Psoas muscle (tissue), 8 donors: Measurements from ENCODE around the gene CCZ1. TPM values are rescaled to one million over a fixed set of nuclear protein-coding genes. Genes with fewer than 3 reads are reported as not detected.
"Not testable (repeated sequence)": the region's sequence is repeated elsewhere in the genome, so short reads cannot be mapped to it uniquely, and the experiment has no call there.

Experiments used
- ATAC-seq, 4 donors: fragments of 200-7000 bp; cut with Tn5 transposase; one replicate each; pipeline ENCODE4 v1.9.1; 2020; ENCODE audit warnings: moderate library complexity in 3 of 4, mild to moderate bottlenecking in 2 of 4
- DNase-seq, 2 donors: peaks; one replicate each; pipeline ENCODE4 v3.0.0-alpha.2; 2020
- H3K27ac ChIP-seq: fragments of 200-600 bp; one replicate; pipeline ENCODE4 v1.8.0; 2022
- H3K27me3 ChIP-seq, 3 donors: fragments of 200-600 bp in 1 of 3; one replicate each; pipeline versions ENCODE4 v1.6.1 to v1.8.0; 2013 to 2022; ENCODE audit warnings: low read length in 2 of 3, mild to moderate bottlenecking in 2 of 3, moderate library complexity in 1 of 3; ENCODE audit not compliant: insufficient read depth in 3 of 3
- H3K36me3 ChIP-seq, 2 donors: fragments of 200-600 bp in 1 of 2; one replicate each; pipeline versions ENCODE4 v1.6.1 to v1.8.0; 2013 to 2022; ENCODE audit warnings: low read depth in 1 of 2, mild to moderate bottlenecking in 1 of 2, moderate library complexity in 1 of 2; ENCODE audit not compliant: insufficient read depth in 1 of 2
- H3K4me1 ChIP-seq: fragments of 200-600 bp; one replicate; pipeline ENCODE4 v1.8.0; 2022
- H3K4me3 ChIP-seq: fragments of 200-600 bp; one replicate; pipeline ENCODE4 v1.8.0; 2022; ENCODE audit warnings: mild to moderate bottlenecking
- H3K9me3 ChIP-seq: fragments of 200-600 bp; one replicate; pipeline ENCODE4 v1.8.0; 2022
- WGBS, 3 donors: extraction: QIAGEN DNeasy Blood & Tissue Kit; methylation state at CpG; one replicate each; pipeline versions ENCODE4 v1.1.6 to v1.1.7; 2013; 5-methylcytosine and 5-hydroxymethylcytosine counted together
- intact Hi-C, 2 donors: fragments of 100-400 bp; cut with DNase I; formaldehyde crosslinking; loops; one replicate each; pipeline versions ENCODE4 v1.11.0 to v1.14.2; 2022
- polyA plus RNA-seq, 3 donors: library from polyadenylated mRNA; stranded (reverse); fragments of 200-250 nt; gene quantifications; one replicate each; pipeline ENCODE4 v1.2.3, GENCODE V29; 2013
- total RNA-seq, 4 donors: library from RNA; stranded (reverse); fragmentation: NEBNext Ultra II Directional in 2 of 4; extraction: Animal tissue kit (Norgen Biotek cat#: 25700) in 2 of 4; gene quantifications; one replicate each; pipeline versions ENCODE4 v1.2.1 to v1.2.4, GENCODE V29; 2021 to 2023
- donor health status: healthy with polysubstance abuse.
- donor health status: DM: no; HTN: no; CAD: no; lungs with moderate emphysema.
- donor health status: Bipolar disorder and iron deficiency.
- donor health status: healthy.
- donor health status: DM: yes; HTN: yes; CAD: no.
- donor health status: DM: no; HTN: no; CAD: no.
- donor health status: DM: no; HTN: no; CAD: no.
- donor health status: DM: yes; HTN: yes; CAD: no.

CCZ1 gene
- total and polyA plus RNA-seq, 7 donors: 36.0 to 94.2 (median 48.3) TPM

DNA sequence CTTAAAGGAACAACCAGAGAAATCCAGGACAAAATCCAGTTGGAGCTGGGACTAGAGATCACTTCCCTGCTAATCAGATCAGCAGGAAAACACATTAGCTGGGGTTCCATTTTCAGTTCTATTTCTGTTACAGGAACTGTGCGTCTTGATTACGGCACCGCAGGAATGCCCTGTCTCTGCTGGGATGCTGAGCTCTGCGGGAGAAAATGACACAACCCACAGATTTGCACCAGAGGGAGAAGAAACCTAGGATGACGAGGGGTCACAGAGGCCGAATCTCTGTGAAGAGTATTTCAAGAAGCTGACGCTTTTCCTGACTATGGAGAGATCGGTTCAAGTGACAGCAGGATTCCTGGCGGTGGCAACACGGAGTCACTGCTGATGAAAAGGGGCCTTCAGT is 31.8 kb downstream of the CCZ1 start:
- H3K4me3 ChIP-seq, H3K27ac ChIP-seq, H3K36me3 ChIP-seq, H3K4me1 ChIP-seq, H3K27me3 ChIP-seq, DNase-seq, ATAC-seq, H3K9me3 ChIP-seq, intact Hi-C loops: not testable (repeated sequence)
- WGBS, 3 donors: 75% methylated on average over 2 of the region's 10 CpGs; no CpG with 5 or more reads in 2 of the 3 donors

DNA sequence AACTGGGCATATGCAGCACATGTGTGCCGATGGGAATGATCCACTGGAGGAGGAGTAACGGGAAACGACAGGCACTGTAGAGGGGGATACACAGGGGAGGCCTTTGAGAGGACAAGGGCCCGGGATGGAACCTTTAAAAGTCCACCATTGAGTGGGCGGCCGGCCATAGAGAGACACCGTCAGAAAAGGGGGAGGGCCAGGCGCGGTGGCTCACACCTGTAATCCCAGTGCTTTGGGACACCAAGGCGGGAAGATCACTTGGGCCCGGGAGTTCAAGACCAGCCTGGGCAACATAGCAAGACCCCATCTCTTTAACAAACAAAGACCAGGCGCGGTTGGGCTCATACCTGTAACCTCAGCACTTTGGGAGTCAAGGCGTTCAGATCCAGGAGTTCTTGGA is 32.7 kb downstream of the CCZ1 start:
- H3K9me3 ChIP-seq, H3K27ac ChIP-seq, H3K4me1 ChIP-seq, H3K27me3 ChIP-seq, H3K36me3 ChIP-seq, H3K4me3 ChIP-seq, ATAC-seq, intact Hi-C loops, DNase-seq: not testable (repeated sequence)
- WGBS, 3 donors: 96 to 97% (median 97%) methylated on average over 11 to 14 of the region's 14 CpGs

DNA sequence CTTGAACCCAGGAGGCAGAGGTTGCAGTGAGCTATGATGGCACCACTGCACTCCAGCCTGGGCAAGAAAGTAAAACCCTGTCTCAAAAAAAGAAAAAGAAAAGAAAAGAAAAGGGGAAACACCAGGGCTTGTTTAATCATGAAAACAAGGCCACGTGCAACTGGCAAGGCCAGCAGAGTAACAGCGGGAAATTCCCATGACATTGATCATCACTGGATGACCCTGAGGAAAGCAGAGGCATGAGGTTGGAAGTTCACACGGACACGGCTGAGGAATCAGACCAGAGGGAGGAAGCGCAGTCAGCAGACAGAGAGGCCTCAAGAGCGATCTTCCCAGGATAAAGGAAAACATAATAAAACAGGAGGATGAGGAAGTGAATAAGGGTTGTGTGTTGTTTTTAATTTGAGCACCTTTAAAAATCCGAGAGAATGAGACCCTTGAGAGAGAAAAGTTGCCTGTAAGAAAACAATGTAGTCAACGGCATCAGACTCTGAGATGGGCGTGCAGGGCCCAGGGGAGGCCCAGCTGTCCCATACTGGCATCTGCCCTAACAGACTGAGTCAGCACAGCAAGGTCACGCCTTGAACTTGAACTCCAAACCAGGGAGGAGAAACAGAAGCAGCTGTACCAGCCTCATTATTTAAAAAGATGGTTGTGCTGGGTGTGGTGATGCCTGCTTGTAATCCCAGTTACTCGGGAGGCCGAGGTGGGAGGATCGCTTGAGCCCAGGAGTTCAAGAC is 33.5 kb downstream of the CCZ1 start:
- H3K27ac ChIP-seq, H3K4me1 ChIP-seq, H3K9me3 ChIP-seq, H3K36me3 ChIP-seq, intact Hi-C loops, H3K27me3 ChIP-seq, H3K4me3 ChIP-seq: not testable (repeated sequence)
- peak in 1 of 2 donors; percentile 50 for DNase-seq
- ATAC-seq: peak; percentile 48 to 68 (median 62)
- 38 to 78% (median 48%) methylated on average over 3 to 7 of the region's 13 CpGs for WGBS, 3 donors

DNA sequence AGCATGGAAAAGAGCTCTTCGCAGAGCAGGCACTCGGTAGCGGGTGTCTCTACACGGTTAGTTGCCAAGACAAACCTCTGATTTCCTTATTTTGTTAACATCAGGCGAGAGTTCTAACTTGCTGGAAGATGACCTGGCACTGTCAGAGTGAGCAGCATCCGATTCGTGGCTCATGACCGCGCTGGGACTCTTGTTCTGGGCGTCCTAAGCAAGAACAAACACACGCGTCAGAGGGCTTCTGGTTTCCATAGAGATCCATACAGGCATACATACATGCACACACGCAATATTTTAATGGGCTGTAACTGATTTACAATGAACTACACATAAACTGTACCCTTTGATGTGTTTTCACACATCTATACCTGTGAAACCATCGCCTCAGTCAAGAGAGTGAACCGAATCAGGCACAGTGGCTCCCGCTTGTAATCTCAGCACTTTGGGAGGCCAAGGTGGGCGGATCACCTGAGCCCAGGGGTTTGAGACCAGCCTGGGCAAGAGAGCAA is 36.5 kb downstream of the CCZ1 start:
- ATAC-seq, H3K4me3 ChIP-seq, H3K27ac ChIP-seq, H3K36me3 ChIP-seq, H3K27me3 ChIP-seq, intact Hi-C loops, DNase-seq, H3K9me3 ChIP-seq, H3K4me1 ChIP-seq: not testable (repeated sequence)
- no CpG with 5 or more reads among the region's 17 CpGs for WGBS, 3 donors

DNA sequence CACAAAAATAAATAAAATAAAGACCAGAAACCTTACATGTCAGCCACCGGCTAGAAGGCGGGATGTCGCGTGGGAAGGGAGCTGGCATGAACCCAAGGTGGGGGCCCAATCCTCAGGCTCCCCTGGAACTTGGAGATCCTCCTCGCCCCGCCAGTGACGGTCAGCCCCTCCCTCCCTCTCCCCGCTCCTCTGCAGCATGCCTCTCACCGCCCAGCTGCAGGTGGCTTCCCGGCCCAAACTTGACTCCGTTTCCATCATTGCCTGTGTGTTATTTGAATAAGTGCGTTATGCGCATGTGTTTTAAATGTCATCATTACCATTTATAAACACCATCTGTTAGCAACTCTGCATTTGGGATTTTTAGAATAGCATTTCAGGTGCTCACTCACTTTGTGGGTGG is 64.7 kb downstream of the CCZ1 start:
- DNase-seq, ATAC-seq, H3K27me3 ChIP-seq, H3K9me3 ChIP-seq, H3K27ac ChIP-seq, H3K4me3 ChIP-seq, intact Hi-C loops, H3K4me1 ChIP-seq, H3K36me3 ChIP-seq: not testable (repeated sequence)
- WGBS, 3 donors: 23 to 53% methylated on average over 3 to 5 of the region's 13 CpGs; no CpG with 5 or more reads in 1 of the 3 donors

DNA sequence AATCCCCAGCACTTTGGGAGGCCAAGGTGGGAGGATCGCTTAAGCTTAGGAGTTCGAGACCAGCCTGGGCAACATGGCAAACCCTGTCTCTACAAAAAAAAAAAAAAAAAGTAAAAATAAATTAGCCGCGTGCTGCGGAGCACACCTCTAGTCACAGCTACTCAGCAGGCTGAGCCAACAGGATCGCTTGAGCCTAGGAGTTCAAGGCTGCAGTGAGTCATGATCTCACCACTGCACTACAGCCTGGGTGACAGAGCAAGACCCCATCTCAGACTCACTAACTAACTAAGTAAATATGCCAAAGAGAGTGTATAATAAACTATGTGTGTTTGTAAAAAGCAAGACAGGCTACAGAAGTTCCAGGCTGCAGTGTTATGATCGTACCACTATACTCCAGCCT is 65.3 kb downstream of the CCZ1 start:
- ATAC-seq, H3K27ac ChIP-seq: not testable (repeated sequence)
- WGBS, 3 donors: 92 to 95% (median 93%) methylated on average over 4 of the region's 7 CpGs

DNA sequence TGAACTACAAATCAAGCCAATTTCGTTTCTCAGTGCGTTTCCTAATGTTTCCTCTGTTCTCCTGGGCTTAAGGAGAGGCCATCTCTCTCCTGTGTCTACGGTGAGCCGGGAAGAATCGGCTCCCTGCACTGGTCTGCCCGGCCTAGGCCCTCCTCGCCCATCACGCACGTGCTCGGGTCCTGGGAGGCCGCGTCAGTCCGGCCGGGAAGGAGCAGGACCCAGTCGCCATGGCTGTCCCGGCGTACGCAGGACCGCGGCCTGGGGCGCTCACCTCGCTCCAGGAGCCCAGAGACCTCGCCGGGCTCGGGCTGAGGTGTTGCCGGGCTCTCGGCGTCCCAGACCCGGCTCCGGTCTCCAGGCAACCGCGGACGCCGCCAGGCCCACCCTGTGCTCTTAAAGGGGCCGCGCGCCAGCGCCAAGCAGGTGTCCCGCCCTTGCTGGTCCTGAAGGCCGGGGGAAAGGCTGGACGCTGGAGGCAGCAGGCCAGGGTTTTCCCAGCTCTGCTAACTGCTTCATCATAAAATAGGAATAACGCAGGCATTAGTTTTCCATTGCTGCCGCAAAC is 71.9 kb downstream of the CCZ1 start, which contains the start of gene RSPH10B:
Gene RSPH10B, minus strand, starts transcription at position 343 of the 565 bp plus-strand sequence. CDS start 3,573 bp downstream, outside the sequence.
- DNase-seq, H3K4me1 ChIP-seq, H3K27me3 ChIP-seq, H3K36me3 ChIP-seq, H3K9me3 ChIP-seq, H3K4me3 ChIP-seq, intact Hi-C loops, H3K27ac ChIP-seq: not testable (repeated sequence)
- ATAC-seq: peak in 3 of 4 donors; percentile 45 to 51 (median 49)
- WGBS, 3 donors: 9 to 54% (median 13%) methylated on average over 6 to 22 of the region's 43 CpGs

More for the DNA sequence above, 65.3 kb downstream of the CCZ1 start:
- H3K9me3 ChIP-seq, H3K27me3 ChIP-seq, intact Hi-C loops, DNase-seq, H3K4me3 ChIP-seq, H3K4me1 ChIP-seq, H3K36me3 ChIP-seq: not testable (repeated sequence)

DNA sequence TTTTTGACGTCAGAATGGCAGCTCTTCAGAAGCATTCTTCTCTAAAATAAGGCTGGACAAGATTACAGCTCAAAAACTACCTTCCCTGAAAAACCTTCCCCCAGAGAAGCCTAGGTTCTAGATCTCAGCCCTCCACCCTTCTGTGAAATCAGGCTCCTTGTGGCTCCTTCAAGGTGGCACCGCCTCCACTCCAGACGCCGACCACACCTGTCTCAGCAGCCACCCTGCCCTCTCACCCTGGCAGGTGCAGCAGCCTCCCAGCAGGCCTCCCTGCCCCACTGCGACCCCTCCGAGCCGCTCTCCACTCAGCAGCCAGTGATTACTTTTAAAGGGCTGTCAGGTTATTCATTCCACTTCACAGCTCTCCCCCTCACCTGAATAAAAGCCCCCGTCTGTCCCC is 75.0 kb downstream of the CCZ1 start:
- not testable (repeated sequence) for ATAC-seq
- no CpG with 5 or more reads among the region's 8 CpGs for WGBS, 3 donors

More for the DNA sequence above, 75.0 kb downstream of the CCZ1 start:
- H3K27me3 ChIP-seq, intact Hi-C loops, DNase-seq, H3K4me1 ChIP-seq, H3K9me3 ChIP-seq, H3K36me3 ChIP-seq, H3K27ac ChIP-seq, H3K4me3 ChIP-seq: not testable (repeated sequence)

Other genes starting within 250 kb of the CCZ1 start
- gene RNF216, start 117.1 kb upstream of the CCZ1 start, total RNA-seq: 10 to 100 TPM; 23.5 to 24.9 (median 24.2) TPM
- gene RNF216, start 117.1 kb upstream of the CCZ1 start, polyA plus RNA-seq: 10 to 100 TPM; 11.4 to 26.3 (median 12.0) TPM
- gene OCM, start 17.9 kb upstream of the CCZ1 start, total RNA-seq: not detected
- gene OCM, start 17.9 kb upstream of the CCZ1 start, polyA plus RNA-seq: not detected
- under 1 TPM in 2 of 4 donors, not detected in 2; 0.39 to 0.58 TPM for gene RSPH10B, start 72.0 kb downstream of the CCZ1 start, total RNA-seq
- gene RSPH10B, start 72.0 kb downstream of the CCZ1 start, polyA plus RNA-seq: under 1 TPM; 0.06 to 0.60 (median 0.25) TPM
- gene PMS2, start 110.3 kb downstream of the CCZ1 start, total RNA-seq: 1 to 10 TPM; 3.7 to 7.5 (median 6.4) TPM
- gene PMS2, start 110.3 kb downstream of the CCZ1 start, polyA plus RNA-seq: 10 to 100 TPM in 1 of 3 donors, 1 to 10 TPM in 2; 3.4 to 11.1 (median 4.4) TPM
- 100 to 1,000 TPM in 1 of 4 donors, 10 to 100 TPM in 3; 78.9 to 131 (median 91.8) TPM for gene AIMP2, start 110.5 kb downstream of the CCZ1 start, total RNA-seq
- 100 to 1,000 TPM; 127 to 184 (median 155) TPM for gene AIMP2, start 110.5 kb downstream of the CCZ1 start, polyA plus RNA-seq
- under 1 TPM; 0.20 to 0.77 (median 0.36) TPM for gene ANKRD61, start 132.6 kb downstream of the CCZ1 start, total RNA-seq
- under 1 TPM in 2 of 3 donors, not detected in 1; 0.13 to 0.75 TPM for gene ANKRD61, start 132.6 kb downstream of the CCZ1 start, polyA plus RNA-seq
- 10 to 100 TPM; 37.2 to 51.3 (median 44.2) TPM for gene EIF2AK1, start 160.4 kb downstream of the CCZ1 start, total RNA-seq
- gene EIF2AK1, start 160.4 kb downstream of the CCZ1 start, polyA plus RNA-seq: 10 to 100 TPM; 20.0 to 47.5 (median 29.1) TPM
- gene USP42, start 206.2 kb downstream of the CCZ1 start, total RNA-seq: 1 to 10 TPM; 5.3 to 8.1 (median 5.7) TPM
- gene USP42, start 206.2 kb downstream of the CCZ1 start, polyA plus RNA-seq: 1 to 10 TPM; 2.4 to 5.9 (median 3.3) TPM